ENCODE data around the gene TTI1. TPM values are rescaled to one million over a fixed set of nuclear protein-coding genes. Genes with fewer than 3 reads are reported as not detected.
A peak's percentile ranks its signal among the peaks of the same experiment; 100 is the strongest.

The TTI1 gene
- total and polyA plus RNA-seq, 9 of the 15 experiments (the other 6 are each of a cell fraction or from before 2014, with no cell fraction given) = 9.8 to 55.1 (median 39.4) TPM

GRCh38 chr20:38033330-38034107, at the start of gene TTI1, which contains the start of gene RPRD1B (continued):
- TF ChIP-seq ID3 (CRISPR knock-in tag; IDR thresholded peaks at IDR 0.05) (no peak), ID3 (tag; IDR thresholded peaks at IDR 0.05) (peak; percentile 61; the same call in 1 of the 2 replicates), KAT7 (CRISPR knock-in tag; IDR thresholded peaks at IDR 0.05; ENCODE audit: borderline replicate concordance) (no peak), ZBTB1 (CRISPR knock-in tag; IDR thresholded peaks at IDR 0.05; ENCODE audit: borderline replicate concordance, low read depth) (no peak), NCOA1 (IDR thresholded peaks at IDR 0.05; ENCODE audit: low read depth) (no peak), RUNX1 (IDR thresholded peaks at IDR 0.05; ENCODE audit: low read depth) (0 out of 2 replicates have a peak, but pooled peaks have one; percentile 47), HCFC1 (IDR thresholded peaks at IDR 0.05; ENCODE audit: low read depth, low read length) (peak; percentile 90), CXXC5 (CRISPR knock-in tag; IDR thresholded peaks at IDR 0.05) (peak; percentile 99), SRSF1 (IDR thresholded peaks at IDR 0.05; ENCODE audit: low read depth, low read length) (0 out of 2 replicates have a peak, but pooled peaks have one; percentile 70), HNRNPLL (IDR thresholded peaks at IDR 0.05; ENCODE audit: low read depth, low read length, poor library complexity, severe bottlenecking) (peak; percentile 48), ARID3B (CRISPR knock-in tag; IDR thresholded peaks at IDR 0.05; ENCODE audit: borderline replicate concordance) (0 out of 2 replicates have a peak, but pooled peaks have one; percentile 43), BRD4 (IDR thresholded peaks at IDR 0.05) (0 out of 2 replicates have a peak, but pooled peaks have one; percentile 44), LCOR (CRISPR knock-in tag; IDR thresholded peaks at IDR 0.05) (peak; percentile 22; the same call in 1 of the 2 replicates), ZNF785 (CRISPR knock-in tag; IDR thresholded peaks at IDR 0.05) (no peak), ASH1L (IDR thresholded peaks at IDR 0.05; ENCODE audit: borderline replicate concordance, low read depth, partially characterized antibody) (peak; percentile 0), NCOR1 (IDR thresholded peaks at IDR 0.05) (peak; percentile 24; the same call in 1 of the 2 replicates), NKRF (IDR thresholded peaks at IDR 0.05; ENCODE audit: borderline replicate concordance) (peak; percentile 60; the same call in 1 of the 2 replicates), XRCC4 (IDR thresholded peaks at IDR 0.05; ENCODE audit: extremely low read depth, insufficient read depth, insufficient read length) (no peak), ZNF217 (CRISPR knock-in tag; IDR thresholded peaks at IDR 0.05) (no peak), MTA2 (IDR thresholded peaks at IDR 0.05; ENCODE audit: low read depth) (peak; percentile 93), RFX1 (IDR thresholded peaks at IDR 0.05) (peak; percentile 30; the same call in 1 of the 2 replicates), MXI1 (IDR thresholded peaks at IDR 0.05; ENCODE audit: low read depth, low read length) (peak; percentile 100), ZNF316 (IDR thresholded peaks at IDR 0.05) (no peak), CC2D1A (IDR thresholded peaks at IDR 0.05) (peak; percentile 25; the same call in 1 of the 2 replicates), L3MBTL2 (IDR thresholded peaks at IDR 0.05) (peak; percentile 89), MYC (IDR thresholded peaks at IDR 0.05; ENCODE audit: low read depth, low read length) (peak; percentile 60), MYC (CRISPR knock-in tag; IDR thresholded peaks at IDR 0.05; ENCODE audit: borderline replicate concordance, low read depth) (peak; percentile 80; the same call in 1 of the 2 replicates)
